H1 (cell line): ENCODE measurements around the gene LY86. TPM values are rescaled to one million over a fixed set of nuclear protein-coding genes. Genes with fewer than 3 reads are reported as not detected.

ENCODE experiments used
- CTCF ChIA-PET: fragments of 300-600 bp; sonication (Branson Sonifier 250); formaldehyde crosslinking; loops from one replicate; lab custom pipeline; 2021; ENCODE audit not compliant: partially characterized antibody; lab: Charles Lee
- POLR2A ChIA-PET: fragments of 300-600 bp; sonication (Branson Sonifier 250); formaldehyde crosslinking; loops from one replicate; lab custom pipeline; 2021; ENCODE audit warnings: inconsistent platforms; ENCODE audit not compliant: partially characterized antibody; lab: Charles Lee
- DNase-seq, 2 experiments: peaks; one replicate each; pipeline versions ENCODE4 v3.0.0 to v3.0.0-alpha.2; 2010 to 2022; ENCODE audit warnings: low spot score in 2 of 2, low read depth in 1 of 2, mixed read lengths in 1 of 2
- FAIRE-seq: peaks from 2 replicates; lab custom pipeline; 2011; peaks lifted over from hg19 to GRCh38; lab: Jason Lieb, UNC
- H2AFZ ChIP-seq: 2 replicates; pipeline ENCODE4 v1.8.1; 2012; ENCODE audit warnings: low read length, inconsistent platforms
- H2AK5ac ChIP-seq: 2 replicates; pipeline ENCODE4 v1.6.1; 2013; ENCODE audit warnings: low read depth, low read length
- H2BK120ac ChIP-seq: replicated peaks from 2 replicates; pipeline ENCODE3; 2013; ENCODE audit warnings: low read depth, low read length, inconsistent platforms
- H2BK12ac ChIP-seq: 2 replicates; pipeline ENCODE4 v1.6.1; 2013; ENCODE audit warnings: low read depth, low read length
- H2BK15ac ChIP-seq: 2 replicates; pipeline ENCODE4 v1.6.1; 2013; ENCODE audit warnings: low read length
- H2BK20ac ChIP-seq: 2 replicates; pipeline ENCODE4 v1.6.1; 2013; ENCODE audit warnings: low read length
- H2BK5ac ChIP-seq: 2 replicates; pipeline ENCODE4 v1.6.1; 2013; ENCODE audit warnings: low read depth, low read length
- H3K14ac ChIP-seq: 2 replicates; pipeline ENCODE4 v1.6.1; 2013; ENCODE audit warnings: inconsistent platforms; ENCODE audit not compliant: insufficient read length
- H3K18ac ChIP-seq: 2 replicates; pipeline ENCODE4 v1.6.1; 2013; ENCODE audit warnings: low read length; ENCODE audit errors: extremely low read depth
- H3K23ac ChIP-seq: 2 replicates; pipeline ENCODE4 v1.6.1; 2013; ENCODE audit warnings: inconsistent platforms; ENCODE audit not compliant: insufficient read length
- H3K23me2 ChIP-seq: 2 replicates; pipeline ENCODE4 v1.6.1; 2013; ENCODE audit warnings: low read depth, low read length
- H3K27ac ChIP-seq: 2 replicates; pipeline ENCODE4 v1.6.1; 2011; ENCODE audit warnings: low read depth, low read length, inconsistent platforms
- H3K27me3 ChIP-seq, 4 experiments: replicated peaks in 1 of 4; 1 replicate in 1 of 4; 2 replicates in 3 of 4; pipeline versions ENCODE4 v1.6.1 to v1.8.1; 2011 to 2013; ENCODE audit warnings: low read length in 3 of 4, mild to moderate bottlenecking in 3 of 4, inconsistent platforms in 2 of 4, mixed read lengths in 2 of 4, moderate library complexity in 1 of 4; ENCODE audit not compliant: control insufficient read depth in 3 of 4, insufficient read depth in 3 of 4; ENCODE audit errors: extremely low read depth in 1 of 4
- H3K36me3 ChIP-seq, 4 experiments: 2 replicates each; pipeline versions ENCODE4 v1.6.1 to v1.8.1; 2011 to 2013; ENCODE audit warnings: mild to moderate bottlenecking in 4 of 4, low read length in 3 of 4, moderate library complexity in 2 of 4, control low read depth in 1 of 4, inconsistent platforms in 1 of 4; ENCODE audit not compliant: insufficient read depth in 4 of 4, control insufficient read depth in 2 of 4
- H3K4ac ChIP-seq: replicated peaks from 2 replicates; pipeline ENCODE3; 2013; ENCODE audit warnings: low read length, low read depth, mixed read lengths, inconsistent platforms; ENCODE audit not compliant: insufficient read length
- H3K4me1 ChIP-seq, 4 experiments: replicated peaks in 1 of 4; 1 replicate in 1 of 4; 2 replicates in 3 of 4; pipeline versions ENCODE4 v1.6.1 to v1.8.1; 2011 to 2013; ENCODE audit warnings: low read length in 3 of 4, inconsistent platforms in 2 of 4, mixed read lengths in 1 of 4; ENCODE audit not compliant: insufficient read depth in 4 of 4, control insufficient read depth in 3 of 4
- H3K4me2 ChIP-seq, 2 experiments: 2 replicates each; pipeline versions ENCODE4 v1.6.1 to v1.8.1; 2011 to 2013; ENCODE audit warnings: low read depth in 2 of 2, low read length in 2 of 2, control low read depth in 1 of 2, inconsistent platforms in 1 of 2, mild to moderate bottlenecking in 1 of 2; ENCODE audit not compliant: insufficient read depth in 1 of 2
- H3K4me3 ChIP-seq, 4 experiments: fragments of 200-600, 300-600 bp in 1 of 4; sonication (generic), shearing (Covaris generic), sonication (Bioruptor Twin) in 1 of 4; 2 replicates each; pipeline versions ENCODE4 v1.5.1 to v1.8.1; 2011 to 2016; ENCODE audit warnings: low read length in 4 of 4, low read depth in 3 of 4, control low read depth in 2 of 4, inconsistent platforms in 2 of 4, mild to moderate bottlenecking in 2 of 4, mixed read lengths in 1 of 4, moderate library complexity in 1 of 4; ENCODE audit not compliant: insufficient read depth in 2 of 4; ENCODE audit errors: extremely low read depth in 1 of 4
- H3K56ac ChIP-seq: replicated peaks from 2 replicates; pipeline ENCODE3; 2013; ENCODE audit warnings: low read depth, mild to moderate bottlenecking, mixed read lengths, low read length, inconsistent platforms; ENCODE audit not compliant: insufficient read length
- H3K79me1 ChIP-seq: 2 replicates; pipeline ENCODE4 v1.6.1; 2013; ENCODE audit warnings: low read depth, low read length, control low read depth
- H3K79me2 ChIP-seq, 2 experiments: 2 replicates each; pipeline versions ENCODE4 v1.6.1 to v1.8.1; 2012 to 2013; ENCODE audit warnings: low read length in 2 of 2, mild to moderate bottlenecking in 2 of 2, inconsistent platforms in 1 of 2; ENCODE audit not compliant: insufficient read depth in 2 of 2, control insufficient read depth in 1 of 2
- H3K9ac ChIP-seq, 4 experiments: replicated peaks in 1 of 4; 1 replicate in 1 of 4; 2 replicates in 3 of 4; pipeline versions ENCODE4 v1.6.1 to v1.8.1; 2011 to 2013; ENCODE audit warnings: low read depth in 3 of 4, low read length in 3 of 4, control low read depth in 2 of 4, mild to moderate bottlenecking in 2 of 4, moderate library complexity in 2 of 4, inconsistent platforms in 1 of 4; ENCODE audit errors: extremely low read depth in 1 of 4
- H3K9me3 ChIP-seq, 2 experiments: 2 replicates each; pipeline versions ENCODE4 v1.6.1 to v1.8.1; 2012 to 2013; ENCODE audit warnings: mild to moderate bottlenecking in 2 of 2, moderate library complexity in 2 of 2, control low read depth in 1 of 2, inconsistent platforms in 1 of 2, low read depth in 1 of 2, low read length in 1 of 2, mixed read lengths in 1 of 2; ENCODE audit not compliant: insufficient read depth in 2 of 2
- H4K20me1 ChIP-seq, 2 experiments: replicated peaks in 1 of 2; 2 replicates each; pipeline versions ENCODE3 to v1.8.1; 2011 to 2013; ENCODE audit warnings: inconsistent platforms in 2 of 2, low read length in 2 of 2, mild to moderate bottlenecking in 1 of 2; ENCODE audit not compliant: insufficient read depth in 2 of 2, control insufficient read depth in 1 of 2
- H4K5ac ChIP-seq: 2 replicates; pipeline ENCODE4 v1.6.1; 2013; ENCODE audit warnings: low read length, low read depth, mixed read lengths, inconsistent platforms; ENCODE audit not compliant: insufficient read length
- H4K8ac ChIP-seq: 2 replicates; pipeline ENCODE4 v1.8.0; 2013; ENCODE audit warnings: mild to moderate bottlenecking, moderate library complexity, low read length, inconsistent platforms; ENCODE audit not compliant: insufficient read depth; ENCODE audit errors: extremely low read depth
- H4K91ac ChIP-seq: replicated peaks from 2 replicates; pipeline ENCODE3; 2013; ENCODE audit warnings: low read length, mixed read lengths, inconsistent platforms; ENCODE audit not compliant: insufficient read length
- ATF2 ChIP-seq: IDR thresholded peaks from 2 replicates; pipeline ENCODE4 v1.6.1; 2012; ENCODE audit warnings: low read length, inconsistent platforms
- CBX8 ChIP-seq: fragments of 300-800, 300-1000 bp; sonication (generic); IDR thresholded peaks from 2 replicates; pipeline ENCODE4 v1.7.1; 2016; ENCODE audit warnings: low read depth, low read length, borderline replicate concordance
- TBP ChIP-seq: IDR thresholded peaks from 2 replicates; pipeline ENCODE4 v1.6.1; 2011; ENCODE audit warnings: low read depth, low read length, improper control_type of control experiment
- WGBS, 2 experiments: shearing (Covaris generic) in 1 of 2; methylation state at CpG; one replicate each; pipeline versions ENCODE4 v1.1.6 to v1.1.7; 2013 to 2015; ENCODE audit warnings: low lambda C conversion rate in 2 of 2, mixed read lengths in 2 of 2, inconsistent platforms in 1 of 2, low coverage in 1 of 2, missing lambda C conversion rate in 1 of 2; ENCODE audit not compliant: insufficient replicate concordance in 2 of 2, insufficient coverage in 1 of 2, insufficient read length in 1 of 2; ENCODE audit errors: extremely low coverage in 1 of 2, missing lambda C conversion rate in 1 of 2; 5-methylcytosine and 5-hydroxymethylcytosine counted together
- polyA plus RNA-seq, 7 experiments: library from polyadenylated mRNA; depleted of rRNA in 3 of 7; stranded (reverse) in 5 of 7; unstranded in 2 of 7; fragments of >200 nt in 5 of 7; fragments of 200-250 nt in 2 of 7; gene quantifications; 1 replicate in 5 of 7; 2 replicates in 1 of 7; 4 replicates in 1 of 7; pipeline versions ENCODE4 v1.2.1 to v1.2.3, GENCODE V29; 2011 to 2013; ENCODE audit warnings: missing spikeins in 2 of 7, mixed read lengths in 2 of 7
- total RNA-seq: library from RNA; stranded (reverse); fragmentation: NEBNext Ultra II Directional; extraction: Animal tissue kit (Norgen Biotek cat#: 25700); gene quantifications from 2 replicates; pipeline ENCODE4 v1.2.1, GENCODE V29; 2021

The LY86 gene
- total and polyA plus RNA-seq, 2 of the 8 experiments (the other 6 are each of a cell fraction or from before 2014, with no cell fraction given), result not detected

- Histone ChIP-seq H2BK15ac (no peak overlapping the region), H3K23me2 (no peaks in the 10 kb centered on the region), H4K91ac (no peak overlapping the region), H2BK120ac (no peak overlapping the region), H3K4me2 (no peak overlapping the region), H3K4ac (no peak overlapping the region), H3K27ac (no peak overlapping the region), H3K18ac (no peak overlapping the region), H2BK20ac (no peak overlapping the region), H4K20me1 (no peaks in the 10 kb centered on the region), H3K4me3 (no peak overlapping the region), H2BK5ac (no peak overlapping the region), H3K9ac (no peak overlapping the region), H3K56ac (no peak overlapping the region), H4K5ac (no peak overlapping the region), H3K79me2 (no peaks in the 10 kb centered on the region), H2BK12ac (no peak overlapping the region), H3K36me3 (no peaks in the 10 kb centered on the region), H3K23ac (no peak overlapping the region), H3K9me3 (peaks cover 4 to 7% of the 10 kb centered on the region in 2 experiments; a peak in 2 of 4 replicates), H4K8ac (no peak overlapping the region), H2AFZ (no peak overlapping the region), H3K4me1 (no peaks in the 10 kb centered on the region), H3K27me3 (no peaks in the 10 kb centered on the region), H3K14ac (no peak overlapping the region), H2AK5ac (no peak overlapping the region), H3K79me1 (no peaks in the 10 kb centered on the region)
- TF ChIP-seq ATF2 (no peak), CBX8 (no peak), TBP (no peak)
- POLR2A ChIA-PET, result no interaction called here
- DNase-seq (no peak), FAIRE-seq (no peak)
- WGBS, 2 experiments, result 86% methylated on average over 4 of the region's 4 CpGs; no CpG with 5 or more reads in 1 of the 2 experiments
- CTCF ChIA-PET, result interaction anchor here (1.5 kb wide), 1 partner anchor 10 kb away, joined by 5 read pairs; no protein-coding TSS in a partner anchor
These were observed 21.8 kb upstream of the LY86 start for GRCh38 chr6:6566766-6567165.
